ENCODE measurements around the gene GTF2IRD2.
"Not testable (repeated sequence)": the region's sequence is repeated elsewhere in the genome, so short reads cannot be mapped to it uniquely, and the experiment has no call there.

GTF2IRD2 gene

GRCh38 chr7:74758268-74758667 is 93.1 kb downstream of the GTF2IRD2 start:
- H3K36me3 ChIP-seq (ENCODE audit: control insufficient read depth, insufficient read depth, low read length); H3K4me3 ChIP-seq (ENCODE audit: extremely low read depth, insufficient read depth, low read length, poor library complexity, severe bottlenecking); H3K4me1 ChIP-seq (ENCODE audit: control insufficient read depth, insufficient read depth, low read length, poor library complexity, severe bottlenecking); H3K9me3 ChIP-seq (ENCODE audit: control insufficient read depth, low read length); H3K27ac ChIP-seq (ENCODE audit: low read depth, low read length, severe bottlenecking): not testable (repeated sequence)
- WGBS, 2 experiments (ENCODE audit: insufficient coverage in 2 of 2): no CpG with 5 or more reads among the region's 7 CpGs

- not testable (repeated sequence) for H3K4me3 ChIP-seq (ENCODE audit: extremely low read depth, insufficient read depth, low read length, poor library complexity, severe bottlenecking); H3K4me1 ChIP-seq (ENCODE audit: control insufficient read depth, insufficient read depth, low read length, poor library complexity, severe bottlenecking); H3K9me3 ChIP-seq (ENCODE audit: control insufficient read depth, low read length); H3K36me3 ChIP-seq (ENCODE audit: control insufficient read depth, insufficient read depth, low read length); H3K27ac ChIP-seq (ENCODE audit: low read depth, low read length, severe bottlenecking)
- WGBS, 2 experiments (ENCODE audit: insufficient coverage in 2 of 2): no CpG with 5 or more reads among the region's 5 CpGs
These were observed 94.7 kb downstream of the GTF2IRD2 start for GRCh38 chr7:74756673-74757072.

- no CpG with 5 or more reads among the region's 9 CpGs for WGBS, 2 experiments (ENCODE audit: insufficient coverage in 2 of 2)
- H3K36me3 ChIP-seq (ENCODE audit: control insufficient read depth, insufficient read depth, low read length); H3K4me3 ChIP-seq (ENCODE audit: extremely low read depth, insufficient read depth, low read length, poor library complexity, severe bottlenecking); H3K4me1 ChIP-seq (ENCODE audit: control insufficient read depth, insufficient read depth, low read length, poor library complexity, severe bottlenecking); H3K9me3 ChIP-seq (ENCODE audit: control insufficient read depth, low read length); H3K27ac ChIP-seq (ENCODE audit: low read depth, low read length, severe bottlenecking): not testable (repeated sequence)
These were observed 97.4 kb downstream of the GTF2IRD2 start for GRCh38 chr7:74753921-74754482.
